Hypothalamus (tissue), 51 donors: ENCODE data around the gene OSBPL5.

ENCODE experiments used
- DNase-seq, 51 donors: peaks; one replicate each; lab custom pipeline; 2025; lab: John Stamatoyannopoulos, UW

OSBPL5 gene

DNA sequence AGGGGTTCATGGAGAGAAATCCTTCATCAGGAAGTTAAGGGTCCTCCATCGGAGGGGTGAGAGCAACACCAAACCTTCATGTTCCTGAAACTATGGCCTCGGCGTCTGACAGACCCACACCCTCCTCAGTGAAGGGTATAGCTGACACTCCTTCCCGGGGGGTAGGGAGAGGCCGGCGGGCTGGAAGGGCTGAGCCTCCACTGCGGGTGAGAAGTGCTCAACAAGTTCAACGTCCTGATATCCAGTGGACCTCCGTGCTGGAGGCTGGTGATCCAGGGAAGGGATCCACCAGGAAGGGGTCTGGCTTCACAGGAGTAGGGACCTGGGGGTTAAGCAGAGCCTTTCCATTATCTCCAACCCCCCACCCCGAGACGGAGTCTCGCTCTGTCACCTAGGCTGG, 120.2 kb downstream of the OSBPL5 start:
- DNase-seq: no peak

GRCh38 chr11:3044004-3044403, 121.1 kb downstream of the OSBPL5 start:
- DNase-seq: no peak

- peak in 31 of 51 donors; percentile 8 to 82 (median 50) for DNase-seq
These were observed 121.7 kb downstream of the OSBPL5 start for GRCh38 chr11:3043315-3043871.

DNA sequence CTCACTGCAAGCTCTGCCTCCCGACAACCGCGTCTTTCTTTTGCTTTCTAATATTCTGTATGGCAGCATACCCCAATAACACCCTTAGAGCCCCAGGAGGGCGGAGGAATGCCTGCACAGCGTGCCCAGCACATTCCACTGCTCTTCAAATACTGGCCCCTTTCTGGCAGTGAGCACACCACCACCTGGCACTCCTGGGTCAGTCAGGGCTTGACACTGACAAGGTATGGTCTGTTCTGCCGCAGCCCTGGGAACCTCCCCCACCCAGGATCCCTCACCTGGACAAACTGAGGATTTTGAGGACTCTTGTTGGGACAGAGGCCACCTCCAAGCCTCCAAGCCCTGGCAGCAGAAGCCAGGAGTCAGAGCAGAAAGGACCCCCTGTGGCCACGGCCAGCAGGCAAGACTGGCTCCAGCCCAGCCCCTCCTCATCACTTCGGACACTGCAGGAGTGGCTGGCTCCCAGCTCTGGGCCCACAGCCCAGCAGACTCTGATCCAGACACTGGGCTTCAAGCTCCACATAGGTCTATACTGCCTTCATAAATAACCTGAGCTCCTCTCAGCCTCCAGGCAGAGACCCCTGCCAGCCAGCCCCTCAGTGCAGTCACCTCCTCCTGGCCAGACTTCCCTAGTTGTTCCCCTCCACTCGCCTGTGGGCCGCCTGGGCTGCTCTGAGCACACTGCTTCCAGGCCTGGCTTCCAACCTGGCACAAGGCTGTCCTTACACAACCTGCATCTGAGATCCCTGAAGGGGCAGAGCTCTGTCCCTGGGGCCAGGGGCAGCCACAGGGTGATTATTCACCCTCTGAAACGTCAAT, 122.4 kb downstream of the OSBPL5 start:
- peak in 2 of 51 donors; percentile 29 to 44 for DNase-seq

DNA sequence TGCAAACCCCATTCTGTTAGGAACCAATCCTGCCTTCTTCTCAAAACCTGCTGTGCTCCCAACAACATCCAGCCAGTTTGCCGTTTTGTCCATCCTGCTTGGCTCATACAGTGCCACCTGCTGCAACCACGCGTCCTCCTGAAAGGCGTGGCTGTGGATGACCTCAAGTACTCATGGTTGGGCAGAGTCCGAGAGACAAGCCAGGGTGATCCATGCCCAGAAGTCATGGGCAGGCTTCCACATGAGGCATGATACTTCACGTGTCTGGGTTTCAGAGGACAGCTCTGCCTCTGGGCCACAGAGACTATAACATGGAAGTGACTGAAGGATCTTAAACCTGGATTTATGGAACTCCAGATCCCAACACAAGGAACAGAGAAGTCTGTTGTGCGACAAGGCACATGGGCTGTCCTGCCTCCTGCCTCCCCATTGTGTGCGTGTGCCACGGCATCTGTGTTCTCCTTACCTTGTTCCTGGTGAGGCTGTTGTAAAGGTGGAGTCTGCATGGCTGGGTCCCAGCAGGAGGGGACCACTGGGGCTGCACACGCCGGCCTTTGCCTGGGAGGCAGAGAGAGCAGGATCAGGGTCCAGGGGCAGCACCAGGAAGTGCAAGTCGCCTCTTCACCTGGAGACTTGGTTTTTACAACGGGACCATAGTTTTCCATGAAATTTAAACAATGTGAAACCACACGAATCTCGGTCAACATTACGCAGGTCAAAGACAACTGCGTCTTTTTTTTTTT, 123.2 kb downstream of the OSBPL5 start:
- DNase-seq: no peak

GRCh38 chr11:3040881-3041280, 124.2 kb downstream of the OSBPL5 start:
- no peak for DNase-seq

GRCh38 chr11:3037945-3038271, 127.2 kb downstream of the OSBPL5 start:
- no peak for DNase-seq
